PFSK-1 (cell line): ENCODE data around the gene ZBTB16.

Experiments used
- FOXP2 ChIP-seq: optimal IDR thresholded peaks from 2 replicates; pipeline ENCODE3; 2011; ENCODE audit warnings: borderline replicate concordance, control low read depth, inconsistent platforms; ENCODE audit not compliant: insufficient read depth; ENCODE audit errors: extremely low read length, extremely low read depth
- POLR2AphosphoS5 ChIP-seq: IDR thresholded peaks from 2 replicates; pipeline ENCODE4 v1.6.1; 2012; ENCODE audit warnings: low read depth, mild to moderate bottlenecking, control low read depth, low read length, moderate library complexity
- REST ChIP-seq, 2 experiments: IDR thresholded peaks; 2 replicates each; pipeline versions ENCODE4 v1.6.1 to v1.8.0; 2011 to 2012; ENCODE audit warnings: low read depth in 2 of 2, low read length in 2 of 2, control low read depth in 1 of 2, inconsistent platforms in 1 of 2, mild to moderate bottlenecking in 1 of 2, moderate library complexity in 1 of 2; ENCODE audit not compliant: insufficient read depth in 1 of 2
- SIN3A ChIP-seq: IDR thresholded peaks from 2 replicates; pipeline ENCODE4 v1.6.1; 2012; ENCODE audit warnings: mild to moderate bottlenecking, low read length, moderate library complexity, borderline replicate concordance; ENCODE audit not compliant: insufficient read depth
- TAF1 ChIP-seq: IDR thresholded peaks from 2 replicates; pipeline ENCODE4 v1.6.1; 2012; ENCODE audit warnings: low read length, control low read depth, borderline replicate concordance; ENCODE audit not compliant: insufficient read depth

- TF ChIP-seq POLR2AphosphoS5, result no peak
- TF ChIP-seq FOXP2, result no peak
- TF ChIP-seq TAF1, result no peak
- TF ChIP-seq REST (IDR thresholded peaks at IDR 0.05; ENCODE audit: insufficient read depth in 1 of 2, low read depth in 2 of 2, low read length in 2 of 2), result no peak
- no peak for TF ChIP-seq SIN3A
These were observed 226.7 kb downstream of the ZBTB16 start for GRCh38 chr11:114286229-114286628.
